Testis (tissue), 3 donors: ENCODE results near the gene DCLK1. TPM values are rescaled to one million over a fixed set of nuclear protein-coding genes. Genes with fewer than 3 reads are reported as not detected.

Experiments used
- DNase-seq: peaks from one replicate; pipeline ENCODE4 v3.0.0-alpha.2; 2019
- H3K27ac ChIP-seq, 2 donors: fragments of 200-600 bp; sonication (generic); one replicate each; pipeline ENCODE4 v1.5.1; 2019
- H3K27me3 ChIP-seq: fragments of 200-600 bp; sonication (generic); one replicate; pipeline ENCODE4 v1.5.1; 2019
- H3K36me3 ChIP-seq: fragments of 200-600 bp; sonication (generic); one replicate; pipeline ENCODE4 v1.5.1; 2017; ENCODE audit warnings: low read depth; ENCODE audit errors: missing control alignments
- H3K4me1 ChIP-seq: fragments of 200-600 bp; sonication (generic); one replicate; pipeline ENCODE4 v1.5.1; 2019
- H3K4me3 ChIP-seq, 2 donors: fragments of 200-600 bp; sonication (generic); one replicate each; pipeline ENCODE4 v1.5.1; 2017 to 2019
- H3K9me3 ChIP-seq: fragments of 200-600 bp; sonication (generic); one replicate; pipeline ENCODE4 v1.5.1; 2017
- CTCF ChIP-seq, 3 experiments: fragments of 450-650 bp in 2 of 3; fragments of 200-600 bp in 1 of 3; sonication (generic) in 1 of 3; IDR thresholded peaks; one replicate each; pipeline ENCODE4 v1.5.1; 2016 to 2019; ENCODE audit warnings: antibody characterized with exemption in 3 of 3, mild to moderate bottlenecking in 2 of 3, moderate library complexity in 1 of 3
- POLR2A ChIP-seq: fragments of 450-650 bp; IDR thresholded peaks from one replicate; pipeline ENCODE4 v1.6.1; 2017; ENCODE audit warnings: antibody characterized with exemption, mild to moderate bottlenecking, moderate library complexity
- WGBS, 2 donors: methylation state at CpG; one replicate each; pipeline ENCODE4 v1.1.5; 2018; 5-methylcytosine and 5-hydroxymethylcytosine counted together
- intact Hi-C: fragments of 100-400 bp; cut with DNase I; formaldehyde crosslinking; loops from one replicate; pipeline ENCODE4 v1.15.1; 2023; ENCODE audit warnings: low total_unique reads
- polyA plus RNA-seq: library from polyadenylated mRNA; stranded (reverse); fragments of 350-450 nt; fragmentation: Illumina TruSeq; extraction: RNeasy Lipid Tissue Mini Kit (QIAGEN cat#74804); gene quantifications from one replicate; pipeline ENCODE4 v1.2.3, GENCODE V29; 2014; ENCODE audit warnings: low read depth, low replicate concordance; ENCODE audit not compliant: insufficient read depth
- total RNA-seq, 2 donors: library from RNA; depleted of rRNA; stranded (reverse); fragments of >200 nt; gene quantifications; one replicate each; pipeline ENCODE4 v1.2.3, GENCODE V29; 2016

Gene DCLK1
- total and polyA plus RNA-seq, 3 donors from 2014 or later, result 4.5 to 8.9 (median 4.9) TPM

GRCh38 chr13:35744566-35745178 lies 386.5 kb downstream of the DCLK1 start:
- 44 to 51% methylated on average over 9 of the region's 9 CpGs for WGBS, 2 donors
- Histone ChIP-seq H3K27me3 (no peaks in the 10 kb centered on the region), H3K36me3 (no peaks in the 10 kb centered on the region), H3K4me1 (no peaks in the 10 kb centered on the region), H3K9me3 (no peaks in the 10 kb centered on the region), H3K4me3 (no peak overlapping the region), H3K27ac (no peak overlapping the region)
- TF ChIP-seq CTCF (IDR thresholded peaks at IDR 0.05) (no peak), POLR2A (no peak)
- intact Hi-C loops, result no loop called here
- no peak for DNase-seq

- no peak overlapping the region for H3K27ac ChIP-seq
- H3K4me1 ChIP-seq, result no peaks in the 10 kb centered on the region
- H3K4me3 ChIP-seq, result no peak overlapping the region
- WGBS, 2 donors, result 60 to 64% methylated on average over 2 of the region's 2 CpGs
- TF ChIP-seq POLR2A (no peak), CTCF (IDR thresholded peaks at IDR 0.05) (no peak)
- H3K9me3 ChIP-seq, result no peaks in the 10 kb centered on the region
- DNase-seq, result no peak
- H3K27me3 ChIP-seq, result no peaks in the 10 kb centered on the region
- intact Hi-C loops, result no loop called here
- H3K36me3 ChIP-seq, result no peaks in the 10 kb centered on the region
These were observed 387.0 kb downstream of the DCLK1 start for GRCh38 chr13:35744144-35744543.

GRCh38 chr13:35743165-35743564 lies 388.0 kb downstream of the DCLK1 start:
- Histone ChIP-seq H3K36me3 (no peaks in the 10 kb centered on the region), H3K4me3 (no peak overlapping the region), H3K27ac (no peak overlapping the region), H3K4me1 (no peaks in the 10 kb centered on the region), H3K27me3 (no peaks in the 10 kb centered on the region), H3K9me3 (no peaks in the 10 kb centered on the region)
- 74 to 76% methylated on average over 3 of the region's 3 CpGs for WGBS, 2 donors
- no peak for DNase-seq
- intact Hi-C loops, result no loop called here
- TF ChIP-seq POLR2A (no peak), CTCF (IDR thresholded peaks at IDR 0.05) (no peak)

- H3K9me3 ChIP-seq, result no peaks in the 10 kb centered on the region
- no peaks in the 10 kb centered on the region for H3K36me3 ChIP-seq
- no peak for DNase-seq
- no peak overlapping the region for H3K4me3 ChIP-seq
- TF ChIP-seq CTCF (IDR thresholded peaks at IDR 0.05) (no peak), POLR2A (no peak)
- H3K27ac ChIP-seq, result no peak overlapping the region
- no peaks in the 10 kb centered on the region for H3K27me3 ChIP-seq
- WGBS, 2 donors, result 79 to 82% methylated on average over 5 of the region's 5 CpGs
- H3K4me1 ChIP-seq, result no peaks in the 10 kb centered on the region
- intact Hi-C loops, result no loop called here
These were observed 389.5 kb downstream of the DCLK1 start for GRCh38 chr13:35741657-35742056.

- Histone ChIP-seq H3K27ac (no peak overlapping the region), H3K4me1 (no peaks in the 10 kb centered on the region), H3K9me3 (no peaks in the 10 kb centered on the region), H3K27me3 (no peaks in the 10 kb centered on the region), H3K36me3 (no peaks in the 10 kb centered on the region), H3K4me3 (no peak overlapping the region)
- no peak for TF ChIP-seq POLR2A
- TF ChIP-seq CTCF (IDR thresholded peaks at IDR 0.05), result no peak
- intact Hi-C loops, result no loop called here
- DNase-seq, result no peak
- 44 to 47% methylated on average over 2 of the region's 2 CpGs for WGBS, 2 donors
These were observed 394.3 kb downstream of the DCLK1 start for GRCh38 chr13:35736876-35737275.
